Dermis microvascular lymphatic vessel endothelial cell (primary cell): ENCODE results near the gene UBL4B. TPM values are rescaled to one million over a fixed set of nuclear protein-coding genes. Genes with fewer than 3 reads are reported as not detected.
"Not testable (repeated sequence)": the region's sequence is repeated elsewhere in the genome, so short reads cannot be mapped to it uniquely, and the experiment has no call there.

Experiments
- DNase-seq, 2 donors: peaks; one replicate each; pipeline versions ENCODE4 v3.0.0 to v3.0.0-alpha.2; 2010; ENCODE audit warnings: low read depth in 2 of 2
- total RNA-seq: library from RNA; depleted of rRNA; stranded (reverse); fragments of >200 nt; gene quantifications from 2 replicates; pipeline ENCODE4 v1.2.1, GENCODE V29; 2014

UBL4B gene, protein sequence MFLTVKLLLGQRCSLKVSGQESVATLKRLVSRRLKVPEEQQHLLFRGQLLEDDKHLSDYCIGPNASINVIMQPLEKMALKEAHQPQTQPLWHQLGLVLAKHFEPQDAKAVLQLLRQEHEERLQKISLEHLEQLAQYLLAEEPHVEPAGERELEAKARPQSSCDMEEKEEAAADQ
- not detected in 2 replicates for total RNA-seq

- DNase-seq, result no peak
Observed at GRCh38 chr1:110112143-110112542, at the start of gene UBL4B. TSS of gene UBL4B (plus strand) at chr1:110112443. CDS start at chr1:110112535, 92 bp downstream.

GRCh38 chr1:110062612-110063011 lies 49.6 kb upstream of the UBL4B start:
- DNase-seq, result no peak

- no peak for DNase-seq
Observed at GRCh38 chr1:110063781-110064180, 48.5 kb upstream of the UBL4B start.

DNA sequence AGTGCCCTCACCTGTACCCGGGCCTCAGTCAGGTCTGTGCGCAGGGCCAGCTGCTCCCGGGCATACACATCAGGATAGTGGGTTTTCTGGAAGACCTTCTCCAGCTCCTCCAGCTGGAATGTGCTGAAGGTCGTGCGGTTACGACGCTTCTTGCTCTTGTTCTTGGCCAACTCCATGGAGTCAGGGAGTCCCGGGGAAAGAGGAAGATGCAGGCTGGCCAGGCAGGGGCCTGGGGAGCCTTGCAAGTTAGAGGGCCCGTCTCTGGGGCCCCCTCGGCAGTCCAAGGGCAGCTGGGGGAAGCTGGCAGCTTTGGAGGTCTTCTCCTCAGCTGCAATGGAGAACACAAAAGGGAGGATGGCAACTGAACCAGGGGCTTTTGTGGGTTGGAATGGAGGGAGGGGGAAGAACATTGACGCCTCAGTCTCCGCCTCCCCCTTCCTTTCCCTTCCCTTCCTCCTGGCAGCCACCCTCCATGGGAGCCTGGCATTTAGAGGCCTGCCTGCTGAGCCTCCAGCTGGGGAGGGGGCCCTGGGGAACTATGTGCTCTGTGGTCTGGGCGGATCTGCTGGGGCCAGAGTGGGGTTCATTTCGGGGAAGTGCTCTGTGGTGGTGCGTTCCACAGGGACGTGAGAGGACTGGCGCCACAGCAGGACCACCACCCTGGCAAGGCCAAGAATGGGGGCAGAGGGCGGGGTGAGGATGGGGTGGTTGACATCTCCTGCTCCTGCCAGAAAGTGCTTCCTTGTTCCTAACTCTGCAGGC lies 47.5 kb upstream of the UBL4B start:
- no peak for DNase-seq

- DNase-seq, result no peak
Observed at GRCh38 chr1:110065841-110066240, 46.4 kb upstream of the UBL4B start.

DNA sequence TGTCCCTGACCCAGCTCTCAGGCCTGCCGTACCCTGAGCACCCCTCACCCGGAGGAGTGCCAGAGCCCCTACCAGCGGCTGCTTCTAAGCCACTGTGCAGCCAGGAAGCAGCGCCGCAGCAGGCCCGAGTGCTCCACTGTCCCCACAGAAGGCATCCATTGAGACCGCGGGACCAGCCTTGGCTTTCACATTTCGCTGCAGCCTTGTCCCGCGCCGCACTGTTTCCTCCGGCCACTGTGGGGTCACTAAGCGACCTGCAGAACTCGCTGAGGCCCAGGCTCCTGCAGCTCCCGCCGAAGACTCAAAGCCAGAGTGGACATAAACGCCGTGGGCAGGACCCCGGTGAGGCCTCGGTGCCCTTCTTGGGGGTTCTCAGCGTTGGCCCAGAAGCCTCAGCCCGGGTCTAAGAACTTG lies 44.8 kb upstream of the UBL4B start:
- no peak for DNase-seq

DNA sequence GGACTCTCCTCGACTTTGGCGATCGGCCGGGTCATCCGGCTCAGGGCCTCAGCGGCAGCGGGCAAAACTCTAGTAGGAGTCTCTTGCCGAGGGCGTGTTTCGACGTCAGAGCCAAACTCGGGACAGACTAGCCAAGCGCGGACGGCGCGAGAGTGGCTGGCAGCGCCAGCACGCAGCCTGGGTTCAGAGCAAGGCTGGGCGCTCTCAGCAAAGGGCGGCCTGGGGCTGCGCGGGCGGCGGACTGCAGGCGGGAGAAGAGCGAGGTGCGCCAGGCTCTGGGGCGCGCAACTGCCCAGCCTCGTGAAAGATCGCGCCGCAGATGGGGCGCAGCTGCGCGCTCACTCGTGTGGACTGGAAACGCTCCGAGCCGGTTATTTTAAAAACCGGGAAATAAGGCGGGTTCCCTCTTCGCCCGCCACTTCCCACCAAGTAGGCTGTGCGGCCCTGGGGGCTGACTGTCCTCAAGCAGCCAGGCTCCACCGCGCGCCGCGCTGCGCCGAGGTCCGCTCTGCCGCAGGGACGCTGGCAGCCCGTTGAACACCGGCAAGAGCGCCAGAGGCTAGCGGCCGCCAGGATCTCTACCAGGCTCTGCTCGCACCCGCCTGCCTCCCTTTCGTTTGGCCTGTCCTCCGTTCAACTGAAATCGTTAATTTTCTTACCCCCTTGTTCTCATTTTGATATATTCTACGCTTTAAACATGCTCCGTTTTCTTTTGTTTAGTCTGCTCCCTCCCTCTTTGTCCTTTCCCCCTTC lies 44.2 kb upstream of the UBL4B start:
- peak in 1 of 2 donors; percentile 11 for DNase-seq

DNA sequence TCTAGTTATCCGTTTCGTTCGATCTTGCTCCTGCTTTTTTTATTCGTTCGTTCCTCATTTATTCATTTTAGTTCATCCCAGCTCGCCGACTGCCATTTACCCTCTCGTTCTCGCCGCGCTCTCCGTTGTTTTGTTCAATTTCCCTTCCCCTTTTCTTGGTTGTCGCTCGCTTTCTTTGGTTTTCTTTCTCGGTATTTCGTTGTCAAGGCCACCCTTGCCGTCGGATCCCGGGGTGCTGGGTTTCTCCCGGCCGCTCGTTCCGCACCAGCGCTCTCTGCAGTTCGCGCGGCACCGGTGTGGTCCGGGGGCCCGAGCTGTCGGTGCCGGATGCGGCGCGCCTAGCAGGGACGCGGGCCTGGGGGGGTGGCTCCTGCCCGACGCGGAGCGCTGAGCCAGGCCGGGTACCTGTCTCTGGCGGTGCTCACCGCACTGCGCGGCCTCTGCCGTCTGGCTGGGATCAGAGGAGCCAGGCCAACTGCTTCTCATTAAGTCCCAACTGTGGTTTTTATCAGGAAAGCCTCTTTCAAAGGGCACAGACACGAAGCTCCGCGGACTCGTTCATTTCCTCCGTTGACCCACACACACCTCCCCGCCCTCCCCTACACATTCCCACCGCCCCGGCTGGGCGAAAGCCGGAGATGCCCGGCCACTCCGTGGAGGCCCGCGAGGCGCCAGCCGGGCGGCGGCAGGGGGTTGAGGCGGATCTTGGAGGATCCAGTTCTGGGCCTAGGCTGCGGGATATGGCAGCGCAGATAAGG lies 43.4 kb upstream of the UBL4B start:
- DNase-seq, result no peak

DNA sequence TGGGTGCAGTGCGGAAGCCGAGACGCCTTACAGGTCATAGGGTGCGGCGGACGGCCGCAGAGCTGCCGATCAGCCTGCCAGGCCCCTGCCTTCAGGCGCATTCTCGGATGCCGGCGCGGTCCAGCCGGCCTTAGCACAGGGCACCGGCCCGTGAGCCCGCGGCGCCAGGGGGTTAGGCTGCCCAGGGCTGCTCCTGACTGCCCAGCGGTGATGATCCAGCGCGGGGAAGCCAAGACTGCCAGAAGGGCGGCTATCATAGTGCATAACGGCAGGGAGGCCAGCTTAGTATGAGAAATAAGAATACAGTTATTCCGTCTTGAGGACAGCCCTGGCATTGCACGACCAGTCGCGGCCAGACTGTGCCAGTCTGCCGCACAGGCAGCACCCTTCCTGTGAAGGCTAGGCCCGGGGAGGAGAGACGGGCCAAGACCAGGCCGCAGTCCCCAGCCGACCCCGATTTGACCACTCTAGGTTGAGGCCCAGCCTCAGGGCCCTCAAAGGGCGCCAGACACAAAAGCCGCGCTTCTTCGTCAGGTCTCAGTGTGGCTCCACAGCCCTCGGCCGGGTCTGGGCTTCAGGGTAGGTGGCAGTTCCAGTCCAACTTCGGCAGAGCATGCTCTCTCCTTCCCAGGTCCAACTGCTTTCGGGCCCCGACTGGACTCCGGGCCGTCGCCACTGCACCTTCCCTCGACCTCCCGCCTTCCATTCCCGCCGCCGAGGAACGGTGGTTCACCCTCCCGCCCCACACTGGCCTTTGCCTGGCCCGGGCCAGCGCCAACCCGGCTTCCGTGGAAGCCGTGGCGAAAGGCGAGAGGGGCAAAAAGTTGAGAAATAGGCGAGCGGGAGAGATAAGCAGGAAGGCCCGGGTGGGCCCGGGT lies 42.6 kb upstream of the UBL4B start:
- no peak for DNase-seq

DNA sequence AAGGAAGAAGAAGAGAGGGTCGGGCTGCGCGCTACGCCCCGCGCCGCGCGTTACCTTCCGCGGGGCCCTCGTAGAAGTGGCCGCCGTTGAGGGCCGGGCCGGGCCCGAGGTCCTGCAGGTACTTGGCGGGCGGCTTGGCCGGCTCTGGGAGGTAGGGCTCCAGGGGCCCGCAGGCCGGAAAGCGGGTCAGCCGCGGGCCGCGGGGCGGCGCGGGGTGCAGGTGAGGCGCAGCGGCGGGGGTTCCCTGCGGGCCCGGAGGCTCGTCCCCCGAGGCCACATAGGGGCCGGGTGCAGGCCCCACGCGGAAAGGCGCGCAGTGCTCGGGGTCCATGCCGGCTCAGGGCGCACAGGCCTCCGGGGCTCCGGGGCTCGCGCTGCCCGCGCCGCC lies 42.0 kb upstream of the UBL4B start:
- DNase-seq, result no peak

DNA sequence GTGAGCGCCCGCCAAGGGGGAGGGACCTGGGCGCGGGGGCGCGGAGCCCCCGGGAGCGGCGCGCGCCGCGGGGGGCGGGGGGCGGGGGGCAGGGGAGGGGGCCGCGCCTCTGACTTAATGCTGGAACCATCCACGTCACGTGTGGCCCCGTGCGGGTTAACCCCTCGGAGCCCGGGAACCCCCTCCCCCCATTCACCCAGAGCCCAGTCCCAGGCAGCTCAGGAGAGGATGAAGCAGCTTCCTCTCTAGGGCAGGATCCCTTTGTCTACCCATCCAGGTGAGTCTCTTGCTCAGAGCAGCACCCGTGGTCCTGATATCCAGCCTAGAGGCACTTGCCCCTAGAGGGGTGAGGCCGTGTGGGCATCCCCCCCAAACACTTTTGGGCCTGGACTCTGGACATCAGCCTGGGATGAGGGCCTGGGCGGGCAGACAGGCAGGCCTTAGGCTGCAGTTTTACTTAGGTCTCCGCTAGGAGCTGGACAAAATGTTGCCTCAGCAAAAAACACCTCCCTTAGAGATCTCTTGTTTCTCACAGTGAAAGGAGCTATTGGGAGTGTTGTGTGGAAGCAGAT lies 41.5 kb upstream of the UBL4B start, which contains the start of gene ALX3:
Gene ALX3 (minus strand): TSS at position 2 of the 572 bp plus-strand sequence. CDS start 60 bp downstream, outside the sequence.
- DNase-seq, result no peak

DNA sequence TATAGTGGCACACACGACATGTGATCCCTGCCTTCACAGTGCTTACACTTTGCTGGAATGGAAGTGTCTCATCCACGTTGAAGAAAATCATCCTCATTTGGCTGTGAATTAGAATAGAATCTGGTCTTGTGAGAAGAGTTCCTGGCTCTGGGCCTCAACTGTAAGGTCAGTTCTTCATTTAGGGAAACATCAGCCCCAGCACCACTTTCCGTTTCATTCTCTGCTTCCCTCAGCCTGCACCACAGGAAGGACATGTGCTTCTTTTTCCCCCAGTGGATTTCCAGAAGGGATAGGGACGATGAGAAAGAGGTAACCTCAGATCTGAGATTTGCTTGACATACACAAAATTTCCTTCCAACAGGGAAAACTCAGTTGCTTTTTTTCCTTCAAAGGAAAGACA lies 38.1 kb upstream of the UBL4B start:
- DNase-seq, result no peak

DNA sequence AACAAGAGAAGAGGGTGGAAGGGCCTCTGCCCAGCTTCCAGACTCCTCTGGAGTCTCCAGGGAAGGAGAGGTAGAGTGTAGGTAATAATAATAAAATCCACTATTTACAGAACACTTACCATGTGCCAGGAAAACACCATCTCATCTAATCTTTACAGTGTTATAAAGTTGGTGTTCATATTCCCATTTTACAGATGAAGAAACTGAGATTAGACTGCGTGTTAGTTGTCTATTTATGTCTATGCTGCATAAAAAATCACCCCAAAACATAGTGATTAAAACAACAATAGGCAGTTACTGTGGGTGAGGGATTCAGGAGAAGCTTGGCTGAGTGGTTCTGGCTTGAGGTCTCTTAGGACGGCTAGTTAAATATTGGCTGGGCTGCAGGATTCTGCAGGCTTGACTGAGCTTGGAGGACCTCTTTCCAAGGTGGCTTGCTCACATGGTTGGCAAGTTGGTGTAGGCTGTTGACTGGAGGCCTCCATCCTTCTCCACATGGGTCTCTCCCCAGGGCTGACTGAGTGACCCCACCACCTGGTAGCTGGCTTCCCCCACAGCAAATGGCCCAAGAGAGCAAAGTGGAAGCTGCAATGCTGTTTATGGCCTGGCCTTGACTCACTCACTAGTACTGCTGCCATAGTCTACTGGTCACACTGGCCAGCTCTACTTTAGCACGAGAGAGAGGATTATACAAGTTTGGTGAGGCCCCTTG lies 35.3 kb upstream of the UBL4B start:
- DNase-seq, result no peak

DNA sequence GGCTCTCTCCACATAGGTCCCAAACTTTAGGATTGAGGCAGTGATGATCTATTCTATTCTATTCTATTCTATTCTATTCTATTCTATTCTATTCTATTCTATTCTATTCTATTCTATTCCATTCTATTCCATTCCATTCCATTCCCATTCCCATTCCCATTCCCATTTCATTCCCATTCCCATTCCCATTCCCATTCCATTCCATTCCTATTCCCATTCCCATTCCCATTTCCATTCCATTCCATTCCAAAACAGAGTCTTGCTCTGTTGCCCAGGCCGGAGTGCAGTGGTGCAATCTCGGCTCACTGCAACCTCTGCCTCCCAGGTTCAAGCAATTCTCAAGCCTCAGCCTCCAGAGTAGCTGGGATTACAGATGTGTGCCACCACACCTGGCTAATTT lies 32.2 kb upstream of the UBL4B start:
- DNase-seq, result not testable (repeated sequence)

DNA sequence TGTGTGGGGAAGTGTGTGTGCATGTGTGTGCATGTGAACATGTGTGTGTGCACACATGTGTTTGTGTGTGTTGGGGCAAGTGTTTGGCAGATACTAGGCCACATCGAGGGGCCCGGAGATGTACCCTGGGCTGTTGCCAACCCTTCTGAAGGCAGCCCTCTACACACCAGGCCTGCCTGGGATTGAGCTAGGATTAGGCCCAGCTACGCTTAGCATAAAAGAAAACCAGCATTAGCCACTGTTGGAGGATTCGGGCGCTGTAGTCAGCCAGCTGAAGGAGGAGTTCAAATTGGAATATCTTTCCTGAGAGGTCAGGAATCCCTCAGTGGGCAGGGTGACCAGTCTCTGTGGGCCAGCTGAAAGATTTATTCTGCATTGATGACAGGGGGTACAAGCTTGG lies 31.2 kb upstream of the UBL4B start:
- no peak for DNase-seq

DNA sequence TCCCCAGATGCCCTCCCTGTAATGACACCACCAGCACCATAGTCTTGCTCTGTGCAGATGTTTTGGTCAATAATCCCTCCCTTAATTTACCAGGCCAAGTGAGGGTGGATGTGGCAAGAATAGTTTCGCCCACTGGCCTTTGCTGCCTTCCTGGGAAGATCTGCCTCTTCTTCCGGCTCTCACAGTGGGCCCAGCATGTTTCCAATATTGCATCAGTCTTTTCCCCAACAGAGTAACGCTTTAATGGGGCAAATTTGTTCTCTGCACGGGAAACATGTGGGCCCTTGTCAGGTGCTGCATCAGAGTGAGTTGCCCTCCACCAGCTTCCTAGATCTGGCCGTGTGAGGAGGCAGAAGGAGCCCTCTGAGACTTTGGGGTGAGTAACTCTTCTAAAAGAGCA lies 29.8 kb upstream of the UBL4B start:
- no peak for DNase-seq

GRCh38 chr1:110083061-110083865 lies 29.0 kb upstream of the UBL4B start:
- no peak for DNase-seq

DNA sequence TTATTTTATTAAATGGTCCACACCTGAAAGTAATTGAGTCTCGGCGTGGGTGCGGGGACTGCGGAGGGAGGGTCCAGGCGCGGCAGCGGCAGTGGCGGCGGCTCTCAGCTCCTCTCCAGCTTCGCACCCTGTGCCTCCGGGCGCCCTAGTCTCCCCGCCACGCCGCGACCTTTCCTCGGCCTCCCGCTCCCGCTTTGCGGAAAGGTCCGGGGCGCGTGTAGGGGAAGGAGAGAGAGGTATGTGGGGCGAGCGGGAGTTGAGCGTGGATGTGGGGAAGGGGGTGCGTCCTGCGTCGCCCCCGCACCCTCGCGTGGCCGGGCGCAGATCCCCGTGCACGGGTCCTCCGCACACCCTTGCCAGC lies 28.4 kb upstream of the UBL4B start:
- no peak for DNase-seq
